CD4-positive, alpha-beta T cell treated with Interleukin-6 for 4 hours (primary cell): Measurements from ENCODE around the gene BMERB1.
"Not testable (repeated sequence)": the region's sequence is repeated elsewhere in the genome, so short reads cannot be mapped to it uniquely, and the experiment has no call there.

ENCODE experiments used
- DNase-seq: peaks from one replicate; pipeline ENCODE4 v3.0.0-alpha.2; 2020; ENCODE audit warnings: mixed read lengths

BMERB1 gene

DNA sequence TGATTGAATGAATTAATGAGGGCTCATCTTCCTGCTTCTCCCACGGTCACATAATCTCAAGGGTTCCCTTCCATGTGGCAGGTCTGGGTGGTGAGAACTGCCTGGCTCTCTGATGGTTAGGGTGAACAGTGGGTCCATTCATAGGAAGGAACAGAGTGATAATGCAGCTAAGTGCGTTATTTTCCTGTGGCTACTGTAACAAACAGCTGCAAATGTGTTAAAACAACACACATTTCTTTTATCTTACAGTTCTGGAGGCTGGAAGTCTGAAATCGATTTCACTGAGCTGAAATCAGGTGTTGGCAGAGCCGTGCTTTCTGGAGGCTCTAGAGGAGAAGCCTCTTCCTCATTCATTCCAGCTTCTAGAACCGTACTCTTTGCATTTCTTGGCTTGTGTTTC is 95.3 kb downstream of the BMERB1 start:
- no peak for DNase-seq

DNA sequence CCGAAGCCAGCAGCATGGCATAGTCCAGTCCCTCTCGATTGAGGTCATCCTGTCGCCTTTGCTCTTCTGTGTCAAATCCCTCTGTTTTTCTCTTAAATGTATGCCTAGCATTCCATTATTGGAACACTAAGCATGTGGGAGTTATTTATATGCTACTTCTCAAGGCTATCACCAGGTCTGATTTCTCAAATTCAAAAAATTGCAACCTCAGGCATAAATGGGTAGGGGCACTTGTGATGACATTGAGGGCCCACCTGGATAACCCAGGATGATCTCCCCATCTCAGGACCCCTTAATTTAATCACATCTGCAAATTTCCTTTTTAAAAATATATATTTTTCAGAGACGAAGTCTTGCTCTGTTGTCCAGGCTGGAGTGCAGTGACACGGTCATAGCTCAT is 95.7 kb downstream of the BMERB1 start:
- DNase-seq = no peak

DNA sequence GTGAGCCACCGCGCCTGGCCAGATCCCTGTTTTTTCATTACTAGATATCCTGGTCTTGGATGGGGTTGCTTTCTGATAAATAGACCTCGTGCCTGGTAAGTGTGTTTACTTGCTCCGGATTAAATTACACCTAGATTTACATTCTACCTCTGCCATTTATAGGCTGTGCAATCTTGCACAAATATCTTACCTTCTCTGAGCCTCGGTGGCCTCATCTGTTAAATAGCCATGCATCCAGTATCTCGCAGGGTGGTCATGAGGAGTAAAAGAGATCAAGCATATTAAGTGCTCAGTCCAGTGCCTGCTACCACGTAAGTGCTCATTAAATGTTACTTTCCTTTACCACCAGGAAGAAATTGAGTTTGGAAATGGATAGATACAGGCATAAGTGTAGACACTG is 98.4 kb downstream of the BMERB1 start:
- no peak for DNase-seq

DNA sequence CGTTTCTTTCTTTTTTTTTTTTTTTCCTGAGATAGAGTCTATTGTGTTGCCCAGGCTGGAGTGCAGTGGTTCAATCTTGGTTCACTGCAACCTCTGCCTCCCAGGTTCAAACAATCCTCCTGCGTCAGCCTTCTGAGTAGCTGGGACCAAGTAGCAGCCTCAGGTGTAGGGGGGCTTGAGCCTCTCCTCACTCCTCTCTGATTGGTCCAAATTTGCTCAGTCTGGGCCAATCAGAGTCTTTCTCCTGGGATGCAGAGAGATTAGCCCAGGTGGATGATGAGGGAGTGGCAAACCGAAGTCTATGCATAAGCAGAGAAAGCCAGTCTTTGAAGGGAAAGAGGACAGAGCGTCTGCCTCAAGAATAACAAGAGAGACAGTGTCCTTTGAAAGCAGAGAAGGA is 99.0 kb downstream of the BMERB1 start:
- no peak for DNase-seq

DNA sequence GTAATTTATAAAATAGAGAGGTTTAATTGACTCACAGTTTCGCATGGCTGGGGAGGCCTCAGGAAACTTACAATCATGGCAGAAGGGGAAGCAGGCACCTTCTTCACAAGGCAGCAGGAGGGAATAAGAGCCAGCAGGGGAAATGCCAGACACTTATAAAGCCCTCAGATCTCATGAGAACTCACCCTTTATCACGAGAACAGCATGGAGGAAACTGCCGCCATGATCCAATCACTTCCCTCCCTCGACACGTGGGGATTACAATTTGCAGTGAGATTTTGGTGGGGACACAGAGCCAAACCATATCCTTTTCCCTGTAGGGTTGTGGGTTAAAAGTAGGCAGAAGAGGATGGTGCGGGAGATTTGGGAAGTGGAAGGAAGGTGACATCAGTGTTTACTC is 101.4 kb downstream of the BMERB1 start:
- DNase-seq = no peak

DNA sequence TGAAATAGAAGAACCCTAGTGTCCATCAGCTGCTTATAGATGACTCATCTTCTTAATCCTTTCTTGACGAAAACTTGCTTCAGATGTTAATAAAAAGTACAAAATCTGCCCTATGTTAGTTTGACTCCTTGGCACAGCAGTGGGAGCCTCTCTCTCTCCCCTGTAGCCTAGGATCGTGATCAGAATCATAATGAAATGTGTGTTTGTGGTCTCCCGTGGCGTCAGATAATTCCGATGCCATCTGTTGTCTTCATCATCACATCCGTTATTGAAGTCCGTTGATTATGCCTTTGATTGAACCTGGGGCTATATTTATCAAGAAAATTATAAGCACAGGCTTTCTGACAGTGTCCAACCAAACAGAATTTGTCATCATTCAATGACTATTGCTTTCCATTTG is 102.5 kb downstream of the BMERB1 start:
- no peak for DNase-seq

DNA sequence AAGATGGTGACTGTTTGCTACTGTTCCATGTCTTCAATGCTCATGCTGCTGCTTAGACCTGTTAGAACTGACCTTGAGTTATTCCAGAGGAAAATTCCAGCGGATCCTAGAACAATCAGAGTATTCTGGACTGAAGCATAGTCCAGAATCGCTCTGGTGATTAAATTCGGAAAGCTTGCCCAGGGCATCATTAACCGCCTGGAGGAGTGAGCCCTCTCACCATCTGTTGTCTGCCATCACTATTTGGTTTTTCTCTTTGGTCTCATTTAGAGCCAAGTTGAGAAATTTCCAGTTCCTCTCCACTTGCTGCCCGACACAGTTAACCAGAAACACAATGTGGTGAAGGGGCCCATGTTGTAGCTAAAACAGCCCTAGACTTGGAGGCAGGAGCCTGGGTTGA is 104.1 kb downstream of the BMERB1 start:
- no peak for DNase-seq

DNA sequence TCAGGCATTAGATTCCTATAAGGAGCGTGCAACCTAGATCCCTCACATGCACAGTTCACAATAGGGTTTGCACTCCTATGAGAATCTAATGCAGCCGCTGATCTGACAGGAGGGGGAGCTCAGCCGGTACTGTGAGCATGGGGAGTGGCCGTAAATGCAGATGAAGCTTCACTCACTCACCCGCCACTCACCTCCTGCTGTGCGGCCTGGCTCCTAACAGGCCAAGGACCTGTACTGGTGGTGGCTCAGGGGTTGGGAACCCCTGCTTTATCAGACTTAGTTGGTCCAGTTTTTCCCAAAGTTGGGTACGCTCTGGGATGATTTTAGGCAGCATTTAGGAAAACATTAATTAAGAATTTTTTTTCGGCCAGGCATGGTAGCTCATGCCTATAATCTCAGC is 104.8 kb downstream of the BMERB1 start:
- no peak for DNase-seq

DNA sequence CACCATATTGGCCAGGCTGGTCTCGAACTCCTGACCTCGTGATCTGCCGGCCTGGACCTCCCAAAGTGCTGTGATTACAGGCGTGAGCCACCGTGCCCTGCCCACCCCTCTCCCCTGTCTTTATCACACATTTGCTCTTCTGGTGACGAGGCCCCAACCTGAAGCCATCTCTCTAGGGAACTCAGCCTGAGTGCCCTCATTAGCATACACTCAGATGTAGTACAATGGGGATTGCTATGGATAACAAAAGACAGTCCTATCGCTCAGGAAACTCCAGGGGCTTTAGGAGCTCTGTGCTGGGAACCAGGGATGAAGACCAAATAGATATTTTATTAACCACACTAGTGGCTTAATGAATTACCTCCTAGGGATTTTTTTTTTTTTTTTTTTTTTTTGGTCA is 107.9 kb downstream of the BMERB1 start:
- DNase-seq = no peak

DNA sequence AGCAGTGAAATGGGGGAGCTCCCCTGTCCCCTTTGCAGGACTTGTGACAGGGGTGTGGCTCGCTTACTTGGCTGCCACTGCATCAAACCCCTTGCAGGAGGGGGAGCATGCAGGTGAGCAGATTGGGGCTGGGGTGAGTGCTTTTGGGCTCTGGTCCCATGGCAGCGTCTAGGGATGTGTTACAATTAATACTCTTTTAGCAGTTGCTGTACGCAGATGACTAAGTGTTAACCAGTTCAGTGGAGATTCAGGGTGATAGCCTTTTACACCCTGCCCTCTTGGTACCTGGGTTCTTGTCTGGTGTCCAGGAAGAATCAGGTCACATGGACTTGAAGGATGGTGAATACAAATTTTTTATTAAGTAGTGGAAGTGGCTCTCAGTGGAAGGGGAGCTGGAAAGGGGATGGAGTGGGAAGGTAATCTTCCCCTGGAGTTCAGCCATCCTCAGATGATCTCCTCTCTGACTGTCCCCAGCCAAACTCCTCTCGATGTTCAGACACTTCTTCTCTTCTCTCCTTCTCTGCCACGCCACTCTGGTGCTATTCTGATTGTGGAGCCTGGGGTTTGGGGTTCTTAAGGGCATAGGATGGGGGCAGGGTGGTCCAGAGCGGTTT is 108.5 kb downstream of the BMERB1 start:
- DNase-seq = no peak

DNA sequence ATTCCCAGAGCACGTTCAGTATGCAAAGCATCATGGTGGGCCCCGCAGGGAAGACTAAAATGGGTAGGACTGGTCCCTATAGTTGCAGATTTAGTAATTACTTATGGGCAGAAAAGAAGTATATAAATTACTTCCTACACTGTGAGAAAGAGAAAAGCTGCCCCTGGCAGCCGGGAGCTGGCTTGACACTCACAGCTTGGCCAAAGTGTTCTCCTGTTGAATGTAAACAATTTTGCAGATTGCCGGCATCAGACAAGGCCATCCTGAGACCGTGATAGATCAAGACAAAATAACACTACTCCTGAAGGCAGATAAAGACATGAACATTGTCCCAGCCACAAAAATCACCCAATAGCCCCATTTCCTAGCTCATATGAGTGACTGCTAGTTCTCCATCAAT is 110.0 kb downstream of the BMERB1 start:
- no peak for DNase-seq

DNA sequence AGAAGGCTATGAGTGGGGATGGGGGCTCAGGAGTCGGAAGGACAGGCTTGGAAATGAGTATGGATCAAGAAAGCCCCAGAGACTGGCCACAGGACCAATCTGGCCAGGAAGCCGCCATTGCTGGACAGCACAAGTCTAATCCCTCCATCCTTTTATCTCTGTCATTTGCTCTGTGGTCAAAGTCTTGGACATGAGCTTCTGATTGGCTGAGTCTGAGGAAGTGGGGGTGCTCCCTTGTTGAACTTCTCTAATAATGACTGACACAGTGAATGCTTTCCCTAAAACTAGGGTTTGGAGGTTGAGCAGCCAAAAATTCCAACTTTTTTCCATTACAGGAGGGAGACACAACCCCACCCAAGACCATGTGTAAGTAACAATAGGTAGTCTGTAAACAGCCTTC is 111.2 kb downstream of the BMERB1 start:
- no peak for DNase-seq

DNA sequence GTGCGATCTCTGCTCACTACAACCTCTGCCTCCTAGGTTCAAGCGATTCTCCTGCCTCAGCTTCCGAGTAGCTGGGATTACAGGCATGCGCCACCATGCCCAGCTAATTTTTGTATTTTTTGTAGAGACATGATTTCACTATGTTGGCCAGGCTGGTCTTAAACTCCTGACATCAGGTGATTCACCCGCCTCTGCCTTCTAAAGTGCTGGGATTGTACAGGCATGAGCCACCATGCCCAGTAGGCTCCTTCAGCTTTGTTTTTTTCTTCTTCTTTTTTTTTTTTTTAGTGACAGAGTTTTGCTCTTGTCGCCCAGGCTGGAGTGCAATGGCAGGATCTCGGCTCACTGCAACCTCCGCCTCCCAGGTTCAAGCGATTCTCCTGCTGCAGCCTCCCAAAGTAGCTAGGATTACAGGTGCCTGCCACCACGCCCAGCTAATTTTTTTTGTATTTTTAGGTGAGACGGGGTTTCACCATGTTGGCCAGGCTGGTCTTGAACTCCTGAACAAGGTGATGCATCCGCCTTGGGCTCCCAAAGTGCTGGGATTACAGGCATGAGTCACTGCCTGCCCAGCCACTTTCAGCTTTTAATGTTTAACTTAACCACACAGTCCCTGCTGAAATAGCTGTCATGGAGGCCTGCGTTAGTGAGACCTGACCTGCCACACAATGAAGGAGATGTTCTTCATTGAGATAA is 112.8 kb downstream of the BMERB1 start:
- DNase-seq = not testable (repeated sequence)

DNA sequence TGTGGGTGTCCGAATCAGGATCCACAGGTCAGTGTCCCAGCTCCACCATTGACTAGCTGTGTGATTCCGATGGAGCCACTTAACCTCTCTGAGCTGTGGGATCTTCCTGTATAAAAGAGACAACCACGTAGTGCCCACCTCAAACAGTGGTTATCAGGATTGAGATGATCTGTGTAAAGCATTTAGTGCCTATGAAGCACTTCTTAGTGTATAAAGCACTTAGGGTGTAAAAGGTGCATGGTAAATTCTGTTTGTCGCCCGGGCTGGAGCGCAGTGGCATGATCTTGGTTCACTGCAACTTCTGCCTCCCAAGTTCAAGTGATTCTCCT is 113.3 kb downstream of the BMERB1 start:
- no peak for DNase-seq

DNA sequence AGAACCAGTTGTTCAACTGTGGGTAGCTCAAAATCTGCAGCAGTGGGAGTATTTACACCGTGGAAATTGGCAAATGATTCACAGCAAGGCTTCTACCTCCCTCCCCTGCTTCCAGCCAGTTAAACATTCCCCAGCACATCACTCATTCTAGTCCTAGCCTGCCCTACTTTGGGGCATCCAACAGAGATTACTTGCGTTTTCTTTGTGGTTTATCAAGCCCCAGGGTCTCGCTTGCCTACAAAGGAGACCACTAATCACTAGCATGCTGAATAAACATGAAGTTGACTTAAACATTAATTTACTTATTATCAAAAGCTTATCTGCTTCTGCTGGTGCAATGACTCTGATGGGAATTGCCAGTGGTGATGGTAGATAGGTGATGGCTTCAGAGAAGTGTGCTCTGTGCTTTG is 114.1 kb downstream of the BMERB1 start:
- no peak for DNase-seq

DNA sequence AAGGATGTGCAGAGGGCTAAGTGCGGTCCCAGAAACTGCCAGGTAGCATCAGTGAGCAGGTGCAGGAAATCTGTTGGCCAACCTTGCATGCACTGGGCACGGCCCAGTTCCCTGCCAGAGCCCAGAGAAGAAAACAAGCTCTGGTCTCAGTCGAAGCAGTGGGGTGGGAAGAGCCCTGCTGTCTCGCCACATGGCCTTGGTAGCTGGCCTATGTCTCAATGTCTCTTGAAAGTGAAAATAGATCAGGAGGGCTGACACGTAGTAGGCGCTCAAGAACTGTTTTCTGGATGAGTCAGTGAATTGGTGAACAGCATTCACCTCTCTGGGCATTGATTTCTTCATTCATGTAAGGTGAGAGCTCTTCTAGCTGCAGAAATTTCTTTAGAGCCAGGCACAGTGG is 118.1 kb downstream of the BMERB1 start:
- DNase-seq = peak; percentile 4

DNA sequence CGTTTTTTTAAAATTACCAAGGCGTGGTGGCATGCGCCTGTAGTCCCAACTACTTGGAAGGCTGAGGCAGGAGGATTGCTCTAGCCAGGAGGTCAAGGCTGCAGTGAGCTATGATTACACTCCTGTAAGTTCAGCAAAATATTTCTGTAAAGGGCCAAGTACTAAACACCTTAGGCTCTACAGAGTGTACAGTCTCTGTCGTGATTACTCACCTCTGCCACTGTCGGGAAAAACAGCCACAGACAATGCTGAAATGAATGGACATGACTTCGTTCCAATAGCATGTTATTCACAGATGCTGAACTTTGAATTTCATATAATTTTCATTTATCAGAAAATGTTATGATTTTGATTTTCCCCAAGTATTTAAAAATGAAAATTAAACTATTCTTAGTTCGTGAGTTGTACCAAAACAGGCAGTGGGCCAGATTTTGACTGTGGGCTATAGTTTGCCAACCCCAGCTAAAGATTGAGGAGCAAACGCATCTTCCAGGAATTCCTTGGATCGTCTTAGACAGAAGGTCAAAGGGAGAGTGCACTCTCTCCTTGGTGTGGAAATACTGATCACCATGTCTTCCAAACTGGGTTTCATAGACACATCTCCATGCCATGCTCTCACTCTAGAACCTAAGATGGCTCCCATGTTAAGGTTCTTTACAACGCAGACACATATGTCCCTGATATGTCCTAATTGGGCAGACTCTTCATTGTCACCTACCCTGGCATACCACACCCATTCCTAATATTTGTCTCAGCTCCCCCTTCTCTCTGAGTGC is 119.1 kb downstream of the BMERB1 start:
- DNase-seq = no peak

DNA sequence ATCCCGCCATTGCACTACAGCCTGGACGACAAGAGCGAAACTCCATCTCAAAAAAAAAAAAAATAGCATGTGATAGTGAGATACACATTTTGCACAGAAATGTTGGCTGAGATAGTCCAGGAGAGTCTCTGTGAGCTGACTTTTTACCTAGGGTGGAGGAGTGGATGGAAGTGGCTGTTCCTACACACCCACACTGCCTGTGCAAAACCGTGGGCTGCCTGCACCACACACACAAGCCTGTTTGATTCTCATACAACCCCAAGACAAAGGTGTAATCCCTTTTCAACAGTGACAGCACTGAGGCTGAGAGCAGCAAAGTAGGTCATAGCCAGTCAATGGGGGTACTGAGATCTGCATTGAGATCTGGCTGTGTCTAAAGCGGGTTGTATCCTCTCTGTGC is 121.7 kb downstream of the BMERB1 start:
- DNase-seq = no peak

DNA sequence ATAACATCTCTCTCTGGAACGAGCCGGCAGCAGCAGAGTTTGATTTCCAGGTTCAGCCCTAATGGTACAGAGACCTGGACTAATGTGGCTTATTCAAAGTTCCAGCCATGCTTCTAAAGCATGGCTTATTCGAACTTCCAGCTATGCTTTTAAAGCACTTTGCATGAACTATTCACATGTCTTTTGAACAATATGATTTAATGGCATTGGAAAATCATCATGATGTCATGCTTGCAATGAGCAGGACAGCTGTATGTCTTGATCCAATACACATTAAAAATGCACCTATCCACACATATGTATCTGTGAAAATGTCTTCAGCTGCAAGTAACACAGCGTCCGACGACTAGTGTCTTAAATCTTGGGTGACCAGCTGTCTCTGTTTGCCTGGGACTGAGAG is 122.9 kb downstream of the BMERB1 start:
- no peak for DNase-seq

DNA sequence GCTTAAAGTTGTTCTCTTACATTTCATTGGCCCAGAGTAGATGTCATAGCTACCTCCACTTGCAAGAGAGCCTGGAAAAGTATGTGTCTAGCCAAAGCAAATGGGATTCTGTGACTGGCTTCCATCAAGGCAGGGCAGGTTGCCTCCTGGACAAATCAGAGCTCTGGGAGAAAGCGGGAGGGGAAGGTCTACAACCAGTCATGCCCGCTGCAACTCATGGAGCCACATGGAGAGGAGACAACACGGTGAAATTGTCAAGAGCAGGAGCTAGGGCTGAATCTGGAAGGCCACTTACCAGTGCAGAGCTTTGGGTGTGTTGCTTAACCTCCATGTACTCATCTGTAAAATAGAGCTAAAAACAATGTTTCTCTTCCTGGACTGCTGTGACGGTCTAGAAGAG is 124.8 kb downstream of the BMERB1 start:
- DNase-seq = no peak

DNA sequence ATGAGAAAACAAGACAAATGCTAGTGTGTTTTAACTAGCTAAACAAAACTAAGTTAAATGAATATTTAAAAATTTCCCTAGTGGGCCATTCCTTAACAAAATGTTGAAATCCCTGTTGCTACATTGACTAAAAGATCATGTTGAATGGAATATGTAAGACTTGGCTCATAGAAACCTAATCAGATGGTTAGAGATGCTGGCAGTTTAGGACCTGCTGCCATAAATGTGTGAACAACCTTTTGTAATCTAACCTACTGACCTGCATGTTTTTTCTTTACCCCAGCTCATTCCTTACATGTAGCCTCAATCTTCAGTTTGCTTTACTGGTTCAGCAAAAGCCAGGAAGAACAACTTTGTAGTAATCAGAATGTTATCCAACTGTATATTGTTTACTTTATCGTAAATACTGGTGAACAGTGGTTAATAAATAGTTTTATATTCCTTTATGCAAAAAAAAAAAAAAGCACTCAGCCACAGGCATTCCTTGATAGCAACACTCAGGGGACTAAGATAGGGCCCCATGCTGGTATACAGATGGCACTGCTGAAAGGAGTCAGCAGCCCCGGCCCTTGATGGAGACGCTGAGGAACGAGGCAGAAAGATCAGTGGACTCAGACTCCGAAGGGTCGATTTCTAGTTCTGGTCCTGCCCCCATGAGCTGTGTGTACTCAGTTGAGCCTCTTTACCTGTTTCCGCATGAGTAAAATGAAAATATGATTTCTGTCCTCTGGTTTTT is 130.4 kb downstream of the BMERB1 start:
- no peak for DNase-seq

DNA sequence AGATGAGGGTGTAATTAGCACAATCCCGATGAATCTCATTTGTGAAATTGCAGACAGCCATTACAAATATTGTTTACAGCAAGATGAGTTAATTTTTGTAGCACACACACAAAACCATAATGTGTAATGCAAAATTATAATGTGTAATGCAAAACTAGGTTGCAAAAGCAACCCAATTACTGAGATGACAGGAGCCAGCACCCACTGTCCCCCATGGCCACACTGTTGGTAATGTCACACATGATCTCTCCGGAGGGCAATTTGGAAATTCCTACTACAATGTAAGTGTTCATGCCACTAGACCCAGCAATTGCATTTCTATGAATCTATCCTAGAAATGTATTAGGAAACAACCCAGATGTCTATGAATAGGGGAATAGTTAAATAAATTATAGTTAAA is 131.7 kb downstream of the BMERB1 start:
- no peak for DNase-seq

DNA sequence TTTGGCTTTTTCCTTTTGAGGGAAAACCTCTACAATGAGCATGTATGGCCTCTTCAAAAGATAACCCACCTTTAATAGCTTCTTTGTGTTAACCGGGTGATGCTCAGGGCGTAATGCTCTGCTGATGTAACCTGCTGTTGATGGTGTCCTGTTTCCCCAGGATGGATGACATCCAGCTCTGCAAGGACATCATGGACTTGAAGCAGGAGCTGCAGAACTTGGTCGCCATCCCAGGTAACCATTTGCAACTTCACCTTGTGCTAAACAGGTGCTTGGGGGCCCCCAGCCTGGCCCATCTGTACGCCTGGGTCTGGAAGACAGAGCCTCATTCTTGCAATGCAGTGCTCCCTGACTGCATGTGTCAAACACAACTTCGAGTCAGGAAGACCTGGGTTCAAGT is 133.4 kb downstream of the BMERB1 start:
- no peak for DNase-seq

DNA sequence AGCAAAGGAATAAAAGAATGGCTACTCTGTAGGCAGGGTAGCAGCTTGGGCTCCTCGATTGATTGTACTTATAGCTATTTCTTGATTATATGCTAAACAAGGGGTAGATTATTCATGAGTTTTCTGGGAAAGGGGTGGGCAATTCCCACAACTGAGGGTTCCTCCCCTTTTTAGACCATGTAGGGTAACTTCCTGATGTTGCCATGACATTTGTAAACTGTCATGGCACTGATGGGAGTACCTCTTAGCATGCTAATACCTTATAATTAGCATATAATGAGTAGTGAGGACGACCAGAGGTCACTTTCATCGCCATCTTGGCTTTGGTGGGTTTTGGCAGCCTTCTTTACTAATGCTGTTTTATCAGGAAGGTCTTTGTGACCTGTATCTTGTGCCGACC is 136.3 kb downstream of the BMERB1 start:
- not testable (repeated sequence) for DNase-seq
